Stimulated activated CD4-positive, alpha-beta T cell treated with anti-CD3 and anti-CD28 coated beads, Interleukin-1b, Interleukin-23, amount 100 ng/mL, for 4 hours (primary cell): ENCODE measurements around the gene IQGAP3.
"Not testable (repeated sequence)": the region's sequence is repeated elsewhere in the genome, so short reads cannot be mapped to it uniquely, and the experiment has no call there.

Source experiments
- DNase-seq, 2 donors: peaks; one replicate each; pipeline ENCODE4 v3.0.0-alpha.2; 2020; ENCODE audit warnings: low read depth in 2 of 2

Gene IQGAP3

DNA sequence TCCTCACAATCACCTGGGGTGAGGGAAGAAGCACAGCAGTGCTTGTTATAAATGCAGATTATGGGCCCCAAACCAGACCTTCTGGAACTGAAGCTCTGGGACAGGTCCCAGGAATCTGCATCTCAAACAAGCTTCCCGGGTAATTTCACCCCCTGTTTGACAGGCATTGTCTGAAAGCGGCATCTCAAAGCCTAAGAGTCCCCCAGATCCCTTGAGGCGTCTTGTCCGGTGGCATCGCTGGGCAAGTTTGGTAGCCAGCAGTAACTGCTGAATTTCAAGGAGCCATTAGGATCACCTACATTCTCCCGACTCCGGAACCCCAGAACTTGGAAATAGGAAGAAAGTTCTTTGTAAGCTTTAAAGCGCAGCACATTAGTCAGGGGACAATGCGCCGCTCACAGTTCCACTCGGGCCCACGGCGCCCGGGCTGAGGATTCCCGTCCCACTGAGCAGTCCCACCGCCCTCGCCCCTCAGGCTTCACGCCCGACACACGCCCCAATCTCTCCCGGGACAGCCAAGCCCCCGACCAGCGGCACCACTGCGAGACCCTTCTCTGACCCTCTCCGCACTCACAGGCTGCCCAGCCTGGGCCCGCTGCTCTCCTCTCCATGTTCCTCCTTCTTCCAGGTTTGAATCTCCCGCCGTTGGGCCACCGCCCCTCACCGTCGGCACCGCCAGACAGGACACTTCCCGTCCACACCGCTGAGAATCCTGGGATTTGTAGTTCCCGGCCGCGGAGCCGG, at the start of gene IQGAP3:
Gene IQGAP3, minus strand, starts transcription at position 647 of the 744 bp plus-strand sequence. Its CDS starts 36 bp downstream, at position 611.
- DNase-seq: peak; percentile 34 to 56

- no peak for DNase-seq
Measured at GRCh38 chr1:156619582-156619955, 47.2 kb upstream of the IQGAP3 start.

- no peak for DNase-seq
Measured at GRCh38 chr1:156618853-156619581, 46.7 kb upstream of the IQGAP3 start, which contains the start of gene HAPLN2. HAPLN2 (plus strand) TSS chr1:156619415; CDS start chr1:156623491, 4,076 bp downstream.

- DNase-seq: no peak
Measured at GRCh38 chr1:156616463-156616862, 44.1 kb upstream of the IQGAP3 start.

GRCh38 chr1:156615946-156616345, 43.6 kb upstream of the IQGAP3 start:
- no peak for DNase-seq

GRCh38 chr1:156612666-156613065, 40.3 kb upstream of the IQGAP3 start:
- no peak for DNase-seq

- not testable (repeated sequence) for DNase-seq
Measured at GRCh38 chr1:156610072-156610471, 37.7 kb upstream of the IQGAP3 start.

DNA sequence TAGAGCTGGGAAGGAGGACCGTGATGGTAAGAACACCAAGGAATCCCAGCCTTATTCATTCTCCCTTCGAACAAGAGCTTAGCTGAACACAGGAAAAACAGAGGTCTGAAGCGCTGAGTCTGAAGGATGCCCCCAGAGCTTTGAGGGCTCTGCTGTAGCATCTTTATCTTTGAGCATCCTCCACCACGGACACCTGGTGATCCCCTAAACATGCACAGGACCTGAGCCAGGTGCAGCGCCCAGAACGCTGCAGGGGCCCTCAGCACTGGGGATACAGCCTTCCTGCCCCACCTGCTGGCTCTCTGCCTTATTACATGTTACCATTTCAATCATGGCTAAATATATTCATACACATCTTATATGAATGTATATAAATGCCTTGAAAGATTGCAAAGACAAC, 36.6 kb upstream of the IQGAP3 start:
- DNase-seq: peak in 1 of 2 donors; percentile 62

- DNase-seq: peak in 1 of 2 donors; percentile 53
Measured at GRCh38 chr1:156608036-156608674, 35.8 kb upstream of the IQGAP3 start.

- DNase-seq: not testable (repeated sequence)
Measured at GRCh38 chr1:156607344-156607743, 35.0 kb upstream of the IQGAP3 start.

GRCh38 chr1:156602557-156602993, 30.2 kb upstream of the IQGAP3 start:
- DNase-seq: no peak

GRCh38 chr1:156601892-156602291, 29.5 kb upstream of the IQGAP3 start:
- no peak for DNase-seq

DNA sequence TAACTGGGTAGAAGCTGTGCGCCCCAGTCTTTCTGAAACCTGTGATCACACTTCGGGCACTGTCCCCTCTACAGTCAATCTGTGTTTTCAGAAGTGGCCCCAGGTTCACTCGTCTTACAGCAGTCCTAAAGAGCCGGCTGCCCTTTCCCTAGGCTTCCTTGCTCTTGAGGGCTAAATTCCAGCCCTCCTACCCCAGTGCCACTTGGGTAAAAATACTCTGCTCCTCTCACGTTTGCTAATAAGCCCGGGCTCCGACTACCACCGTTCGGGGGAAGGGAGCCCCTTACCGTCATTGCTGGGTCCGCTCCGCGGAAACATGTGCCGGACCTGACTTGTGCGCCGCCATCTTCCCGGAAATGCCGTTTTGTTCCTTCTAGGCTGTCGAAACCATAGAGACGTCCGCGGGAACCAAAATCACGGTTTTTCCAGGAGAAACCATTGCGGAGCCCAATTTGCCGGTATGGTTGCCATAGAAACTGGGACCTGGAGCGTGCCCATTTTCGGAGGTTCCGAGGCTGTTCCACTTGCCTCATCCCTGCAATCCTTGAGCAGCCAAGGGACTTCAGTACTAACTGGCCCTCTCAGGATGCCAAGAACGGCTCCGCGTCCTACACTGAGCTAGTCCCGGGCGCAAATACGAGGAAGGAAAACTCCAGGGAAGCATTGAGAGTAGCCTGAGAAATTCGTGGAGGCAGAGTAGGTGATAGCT, 28.9 kb upstream of the IQGAP3 start, which contains the start of gene GPATCH4:
Gene GPATCH4, minus strand, starts transcription at position 358 of the 709 bp plus-strand sequence.
- peak; percentile 63 to 67 for DNase-seq

DNA sequence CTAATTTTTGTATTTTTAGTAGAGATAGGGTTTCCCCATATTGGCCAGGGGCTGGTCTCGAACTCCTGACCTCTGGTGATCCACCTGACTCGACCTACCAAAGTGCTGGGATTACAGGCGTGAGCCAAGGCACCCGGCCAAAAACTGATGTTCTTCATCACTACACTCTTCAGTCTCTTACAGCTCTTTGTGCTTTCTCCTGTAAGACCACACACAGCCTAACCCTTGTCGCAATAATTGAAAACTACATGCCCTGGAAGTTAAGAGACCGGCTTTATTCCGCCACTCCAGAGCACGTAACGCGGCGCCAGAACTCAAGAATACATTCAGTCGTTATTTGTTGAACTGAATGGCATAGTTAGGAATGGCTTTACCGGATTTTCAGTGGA, 28.4 kb upstream of the IQGAP3 start:
- DNase-seq: no peak

DNA sequence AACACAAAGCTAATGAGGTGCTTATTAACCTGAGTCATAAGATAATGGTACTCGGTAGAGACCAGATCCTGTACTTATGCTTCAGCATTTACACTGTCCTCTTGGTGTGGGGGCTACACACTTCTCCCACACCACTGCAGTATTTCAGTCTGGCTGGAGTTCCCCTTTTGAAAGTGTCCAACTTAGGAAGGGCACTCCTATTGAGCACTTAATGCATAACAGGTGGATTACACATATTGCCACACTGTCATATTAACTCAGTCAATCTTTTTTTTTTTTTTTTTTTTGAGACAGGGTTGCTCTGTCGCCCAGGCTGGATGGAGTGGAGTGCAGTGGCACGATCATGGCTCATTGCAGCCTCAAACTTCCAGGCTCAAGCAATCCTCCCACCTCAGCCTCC, 27.4 kb upstream of the IQGAP3 start:
- DNase-seq: no peak

DNA sequence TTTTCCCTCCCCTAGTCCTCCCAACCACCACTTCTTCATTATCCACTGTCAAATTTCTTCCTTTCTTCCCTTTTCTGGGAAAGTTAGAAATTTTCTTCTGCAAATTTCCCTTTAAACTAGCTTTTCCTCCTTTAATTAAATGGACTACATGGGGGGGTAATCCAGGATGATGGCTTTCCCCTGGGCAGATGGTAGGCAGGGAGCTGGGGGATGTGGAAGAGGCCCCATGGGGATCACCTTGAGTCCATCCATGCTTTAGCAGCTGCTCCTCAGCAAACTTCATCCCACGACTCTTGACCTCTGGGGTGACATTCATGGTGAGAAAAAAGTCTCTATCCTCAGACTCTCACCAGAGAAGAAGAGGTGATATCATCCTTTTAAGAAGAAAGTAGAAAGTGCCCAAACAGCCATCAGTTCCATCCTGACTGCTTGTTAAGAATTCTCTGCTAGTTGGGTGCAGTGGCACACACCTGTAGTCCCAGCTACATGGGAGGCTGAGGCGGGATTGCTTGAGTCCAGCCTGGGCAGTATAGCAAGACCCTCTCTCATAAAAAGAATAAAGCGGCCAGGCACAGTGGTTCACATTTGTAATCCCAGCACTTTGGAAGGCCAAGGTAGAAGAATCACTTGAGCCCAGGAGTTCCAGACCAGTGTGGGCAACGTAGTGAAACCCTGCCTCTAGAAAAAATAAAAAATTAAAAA, 26.5 kb upstream of the IQGAP3 start:
- DNase-seq: no peak

GRCh38 chr1:156598125-156598524, 25.8 kb upstream of the IQGAP3 start:
- DNase-seq: no peak

GRCh38 chr1:156596426-156596825, 24.1 kb upstream of the IQGAP3 start:
- no peak for DNase-seq

- no peak for DNase-seq
Measured at GRCh38 chr1:156595016-156595415, 22.7 kb upstream of the IQGAP3 start.

GRCh38 chr1:156594190-156594589, 21.8 kb upstream of the IQGAP3 start:
- no peak for DNase-seq

- DNase-seq: no peak
Measured at GRCh38 chr1:156593661-156593989, 21.3 kb upstream of the IQGAP3 start.
